IPS DF 6.9 (cell line): ENCODE results near the gene ERP27.

ENCODE experiments used
- DNase-seq: peaks from one replicate; pipeline ENCODE4 v3.0.0-alpha.2; 2013; ENCODE audit warnings: low read depth, low spot score
- H3K27ac ChIP-seq: one replicate; pipeline ENCODE4 v1.5.1; 2013; ENCODE audit warnings: low read length, control low read depth
- H3K27me3 ChIP-seq: 2 replicates; pipeline ENCODE4 v1.6.1; 2013; ENCODE audit warnings: mild to moderate bottlenecking, low read length; ENCODE audit not compliant: control insufficient read depth, insufficient read depth
- H3K36me3 ChIP-seq: 2 replicates; pipeline ENCODE4 v1.6.1; 2013; ENCODE audit warnings: low read length; ENCODE audit not compliant: control insufficient read depth, insufficient read depth
- H3K4me1 ChIP-seq: 2 replicates; pipeline ENCODE4 v1.6.1; 2013; ENCODE audit warnings: low read length; ENCODE audit not compliant: control insufficient read depth, insufficient read depth
- H3K4me3 ChIP-seq: 2 replicates; pipeline ENCODE4 v1.5.1; 2013; ENCODE audit warnings: mild to moderate bottlenecking, low read length
- H3K9me3 ChIP-seq: 2 replicates; pipeline ENCODE4 v1.6.1; 2013; ENCODE audit warnings: low read length, inconsistent platforms; ENCODE audit not compliant: control insufficient read depth, insufficient read depth
- WGBS: extraction: QIAGEN DNeasy Blood & Tissue Kit; methylation state at CpG from one replicate; pipeline ENCODE4 v1.1.7; 2013; ENCODE audit warnings: mixed read lengths, missing lambda C conversion rate; ENCODE audit not compliant: insufficient read length, insufficient coverage; 5-methylcytosine and 5-hydroxymethylcytosine counted together

ERP27 gene

GRCh38 chr12:14874882-14875281 lies 63.5 kb downstream of the ERP27 start:
- Histone ChIP-seq H3K4me3 (no peak overlapping the region), H3K4me1 (no peaks in the 10 kb centered on the region), H3K27ac (no peak overlapping the region), H3K27me3 (no peaks in the 10 kb centered on the region), H3K36me3 (no peaks in the 10 kb centered on the region), H3K9me3 (no peaks in the 10 kb centered on the region)
- WGBS: no CpG with 5 or more reads among the region's 3 CpGs
- DNase-seq: no peak

DNA sequence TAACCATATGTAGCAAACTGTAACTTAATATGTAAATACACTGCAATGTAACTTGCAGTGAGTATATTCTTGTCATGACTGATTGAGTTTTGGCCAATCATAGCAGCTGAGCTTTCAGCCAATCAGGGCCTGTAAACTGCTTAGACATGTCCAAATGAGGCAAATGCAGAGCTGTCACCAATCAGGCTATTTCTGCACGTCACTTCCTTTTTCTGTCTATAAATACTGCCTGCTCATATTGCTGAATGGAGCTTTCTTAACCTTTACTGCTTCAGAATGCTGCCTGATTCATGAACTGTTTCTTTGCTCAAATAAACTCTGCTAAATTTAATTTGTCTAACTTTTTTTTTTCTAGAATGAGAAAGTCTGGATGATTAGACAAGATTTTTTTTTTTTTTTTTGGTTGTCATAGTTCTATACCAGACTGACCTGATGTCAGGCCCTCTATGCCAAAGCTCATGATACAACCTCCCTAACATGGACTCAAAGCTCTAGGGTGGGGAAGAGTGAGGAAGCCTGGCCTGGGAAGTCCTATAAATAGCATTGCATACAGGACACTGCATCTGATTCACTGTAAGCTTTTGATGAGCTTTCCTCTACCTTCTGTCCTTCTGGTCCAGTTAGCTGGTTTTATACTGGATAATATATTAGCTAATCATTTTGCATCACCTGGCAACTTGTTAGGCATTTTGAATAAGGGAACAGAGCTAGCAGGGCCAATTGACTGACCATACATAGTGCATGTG lies 64.7 kb downstream of the ERP27 start:
- no CpG with 5 or more reads among the region's 1 CpG for WGBS
- Histone ChIP-seq H3K9me3 (no peaks in the 10 kb centered on the region), H3K36me3 (no peaks in the 10 kb centered on the region), H3K27me3 (no peaks in the 10 kb centered on the region), H3K4me1 (no peaks in the 10 kb centered on the region), H3K4me3 (no peak overlapping the region), H3K27ac (no peak overlapping the region)
- no peak for DNase-seq

DNA sequence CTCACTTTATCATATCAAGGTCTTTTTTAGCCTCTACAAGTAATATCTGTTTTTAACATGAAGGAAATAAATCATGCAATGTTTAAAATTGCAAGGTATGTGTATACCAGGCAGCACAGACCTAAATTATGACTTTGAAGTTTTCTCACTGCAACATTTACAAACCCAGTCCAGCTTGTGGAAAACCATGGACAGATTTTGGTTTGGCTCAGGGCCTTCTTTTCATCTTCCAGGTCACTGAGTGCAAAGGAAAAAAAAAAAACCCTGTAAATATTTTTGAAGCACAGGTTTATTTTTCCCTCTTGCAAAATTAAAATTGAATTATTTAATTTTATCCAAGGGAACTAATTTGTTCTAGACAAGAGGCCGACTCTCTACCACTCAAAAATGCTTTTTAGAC lies 66.5 kb downstream of the ERP27 start:
- no peak overlapping the region for H3K4me3 ChIP-seq
- no peaks in the 10 kb centered on the region for H3K36me3 ChIP-seq
- H3K9me3 ChIP-seq: peaks cover under 1% of the 10 kb centered on the region; the same call in 1 of the 2 replicates
- H3K27ac ChIP-seq: no peak overlapping the region
- no peaks in the 10 kb centered on the region for H3K4me1 ChIP-seq
- no peaks in the 10 kb centered on the region for H3K27me3 ChIP-seq
- no peak for DNase-seq
- no CpG with 5 or more reads among the region's 1 CpG for whole genome bisulfite sequencing

DNA sequence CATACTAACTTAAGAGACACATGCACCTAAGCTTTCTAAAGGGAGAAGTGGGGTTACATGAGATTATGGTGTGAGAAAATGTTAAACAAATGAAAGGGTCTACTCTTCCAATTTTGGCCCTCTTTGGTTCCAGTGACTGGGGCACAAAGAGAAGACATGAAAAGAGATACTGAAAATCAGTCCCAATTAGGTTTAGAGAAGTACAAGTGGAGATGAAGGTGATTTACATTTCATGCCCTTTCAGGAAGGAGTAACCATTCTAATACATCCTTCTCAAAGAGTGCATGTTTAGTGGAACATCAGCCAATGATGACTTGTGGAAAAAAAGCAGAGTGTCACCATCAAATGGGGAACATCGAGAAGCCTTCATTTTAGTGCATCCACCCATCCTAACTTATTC lies 67.1 kb downstream of the ERP27 start:
- no peaks in the 10 kb centered on the region for H3K4me1 ChIP-seq
- no peaks in the 10 kb centered on the region for H3K27me3 ChIP-seq
- no peak overlapping the region for H3K4me3 ChIP-seq
- no CpG with 5 or more reads among the region's 1 CpG for WGBS
- H3K27ac ChIP-seq: no peak overlapping the region
- no peaks in the 10 kb centered on the region for H3K36me3 ChIP-seq
- peaks cover 2% of the 10 kb centered on the region; the same call in 1 of the 2 replicates for H3K9me3 ChIP-seq
- DNase-seq: no peak

DNA sequence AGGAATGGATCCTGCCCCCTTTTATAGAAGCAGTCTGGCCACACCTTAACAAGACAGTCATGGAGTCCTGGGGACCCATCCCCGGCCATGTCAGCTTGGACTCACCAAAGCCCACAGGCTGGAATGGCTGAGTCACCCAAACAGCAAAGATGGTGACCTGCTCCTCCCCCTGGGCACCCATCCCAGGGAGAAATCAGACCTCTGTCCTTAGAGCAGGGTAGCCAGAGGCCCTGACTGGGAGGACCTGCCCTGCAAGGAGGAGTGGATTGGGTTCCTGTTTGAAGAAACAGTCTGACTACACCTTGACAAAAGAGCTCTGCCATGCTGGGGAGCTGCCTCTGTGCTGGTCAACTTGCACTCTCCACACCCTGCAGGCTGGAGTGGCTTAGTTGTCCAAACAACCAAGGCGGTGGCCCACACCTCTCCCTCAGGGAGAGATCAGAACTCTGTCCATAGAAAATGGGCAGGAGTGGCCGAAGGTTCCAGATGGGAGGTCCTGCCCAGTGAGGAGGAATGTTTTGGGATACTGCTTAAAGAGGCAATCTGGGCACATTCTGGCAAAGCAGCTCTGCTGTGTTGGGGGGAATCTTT lies 69.3 kb downstream of the ERP27 start:
- H3K9me3 ChIP-seq: peaks cover 2% of the 10 kb centered on the region; the same call in 1 of the 2 replicates
- no peaks in the 10 kb centered on the region for H3K27me3 ChIP-seq
- no peak overlapping the region for H3K4me3 ChIP-seq
- H3K27ac ChIP-seq: no peak overlapping the region
- no peaks in the 10 kb centered on the region for H3K4me1 ChIP-seq
- WGBS: no CpG with 5 or more reads among the region's 3 CpGs
- no peak for DNase-seq
- no peaks in the 10 kb centered on the region for H3K36me3 ChIP-seq
